MM.1S (cell line): ENCODE results near the gene NUDT16.

Source experiments
- CTCF ChIP-seq: fragments of 300-600 bp; sonication (generic); IDR thresholded peaks from 2 replicates; pipeline ENCODE4 v1.5.1; 2016; ENCODE audit warnings: antibody characterized with exemption, low read length, mixed read lengths
- EZH2 ChIP-seq: fragments of 300-600 bp; sonication (generic); optimal IDR thresholded peaks from 2 replicates; pipeline ENCODE3; 2017; ENCODE audit warnings: low read depth, mild to moderate bottlenecking, antibody characterized with exemption, low read length, mixed read lengths

GRCh38 chr3:131381445-131382291, at the start of gene NUDT16:
- TF ChIP-seq CTCF (no peak), EZH2 (no peak)
